Measurements from ENCODE around the gene CDC42EP3.

- TF ChIP-seq CTCF (IDR thresholded peaks at IDR 0.05) (no peak), PRDM15 (CRISPR knock-in tag; IDR thresholded peaks at IDR 0.05) (no peak), ZBTB43 (CRISPR knock-in tag; IDR thresholded peaks at IDR 0.05) (no peak), ATF1 (CRISPR knock-in tag; IDR thresholded peaks at IDR 0.05) (no peak), CDX4 (CRISPR knock-in tag; IDR thresholded peaks at IDR 0.05; ENCODE audit: borderline replicate concordance) (no peak), RELA (CRISPR knock-in tag; IDR thresholded peaks at IDR 0.05; ENCODE audit: borderline replicate concordance) (no peak), FOXP1 (CRISPR knock-in tag; IDR thresholded peaks at IDR 0.05; ENCODE audit: borderline replicate concordance) (no peak), CREB1 (CRISPR knock-in tag; IDR thresholded peaks at IDR 0.05) (no peak), FOXP4 (CRISPR knock-in tag; IDR thresholded peaks at IDR 0.05) (no peak), GABPB1 (CRISPR knock-in tag; IDR thresholded peaks at IDR 0.05) (no peak), ZNF512 (CRISPR knock-in tag; IDR thresholded peaks at IDR 0.05; ENCODE audit: borderline replicate concordance) (no peak), USF1 (CRISPR knock-in tag; IDR thresholded peaks at IDR 0.05) (no peak), ZNF423 (CRISPR knock-in tag; IDR thresholded peaks at IDR 0.05) (no peak), MAX (CRISPR knock-in tag; IDR thresholded peaks at IDR 0.05) (no peak)
These were observed 23.5 kb downstream of the CDC42EP3 start for GRCh38 chr2:37647971-37648330.
